B cell (primary cell): ENCODE measurements around the gene SLC27A5. TPM values are rescaled to one million over a fixed set of nuclear protein-coding genes. Genes with fewer than 3 reads are reported as not detected.

ENCODE experiments used
- ATAC-seq: fragments of 200-7000 bp; cut with Tn5 transposase; one replicate; pipeline ENCODE4 v1.10.0; 2021; ENCODE audit warnings: low read depth, mild to moderate bottlenecking, moderate number of reproducible peaks, moderate library complexity
- CTCF ChIA-PET: fragments of 350-600 bp; sonication (Branson Sonifier 250); formaldehyde crosslinking; loops from one replicate; lab custom pipeline; 2021; ENCODE audit warnings: antibody characterized with exemption, inconsistent platforms; lab: Charles Lee
- POLR2A ChIA-PET: fragments of 350-600 bp; sonication (Branson Sonifier 250); formaldehyde crosslinking; loops from one replicate; lab custom pipeline; 2021; ENCODE audit warnings: antibody characterized with exemption; lab: Charles Lee
- DNase-seq: peaks from one replicate; pipeline ENCODE4 v3.0.0; 2013
- H2AFZ ChIP-seq: 2 replicates; pipeline ENCODE4 v1.6.1; 2012; ENCODE audit warnings: mild to moderate bottlenecking, low read depth, low read length; ENCODE audit not compliant: insufficient read depth, poor library complexity, severe bottlenecking
- H3K27ac ChIP-seq, 2 donors: 1 replicate in 1 of 2; 2 replicates in 1 of 2; pipeline ENCODE4 v1.5.1; 2012 to 2013; ENCODE audit warnings: low read length in 2 of 2, mild to moderate bottlenecking in 2 of 2, moderate library complexity in 1 of 2
- H3K27me3 ChIP-seq, 4 experiments: fragments of 200-600 bp in 1 of 4; sonication (generic) in 1 of 4; replicated peaks in 1 of 4; 1 replicate in 2 of 4; 2 replicates in 2 of 4; pipeline versions ENCODE4 v1.6.1 to v1.7.0; 2013 to 2016; ENCODE audit warnings: low read length in 3 of 4, mild to moderate bottlenecking in 2 of 4, mixed read lengths in 1 of 4, moderate library complexity in 1 of 4; ENCODE audit not compliant: insufficient read depth in 4 of 4, control insufficient read depth in 3 of 4; ENCODE audit errors: control extremely low read depth in 1 of 4
- H3K36me3 ChIP-seq, 2 experiments: replicated peaks in 1 of 2; 1 replicate in 1 of 2; 2 replicates in 1 of 2; pipeline versions ENCODE4 v1.6.1 to v1.7.1; 2013; ENCODE audit warnings: low read length in 1 of 2; ENCODE audit not compliant: insufficient read depth in 2 of 2, control insufficient read depth in 1 of 2; ENCODE audit errors: control extremely low read depth in 1 of 2, extremely low read depth in 1 of 2
- H3K4me1 ChIP-seq, 2 donors: fragments of 200-600 bp in 1 of 2; sonication (generic) in 1 of 2; 1 replicate in 1 of 2; 2 replicates in 1 of 2; pipeline versions ENCODE4 v1.5.1 to v1.6.1; 2013 to 2017; ENCODE audit warnings: low read length in 2 of 2; ENCODE audit not compliant: control insufficient read depth in 2 of 2, insufficient read depth in 2 of 2
- H3K4me2 ChIP-seq: replicated peaks from 2 replicates; pipeline ENCODE3; 2012; ENCODE audit warnings: mild to moderate bottlenecking, low read depth, low read length; ENCODE audit not compliant: poor library complexity, severe bottlenecking
- H3K4me3 ChIP-seq, 5 experiments: fragments of 200-600 bp in 1 of 5; sonication (generic) in 1 of 5; 1 replicate in 3 of 5; 2 replicates in 2 of 5; pipeline versions ENCODE4 v1.5.1 to v1.7.0; 2011 to 2016; ENCODE audit warnings: low read length in 4 of 5, mild to moderate bottlenecking in 4 of 5, low read depth in 2 of 5, control low read depth in 1 of 5, moderate library complexity in 1 of 5; ENCODE audit not compliant: insufficient read depth in 1 of 5; ENCODE audit errors: control extremely low read depth in 1 of 5, extremely low read depth in 1 of 5
- H3K79me2 ChIP-seq: fragments of 200-600 bp; sonication (generic); one replicate; pipeline ENCODE4 v1.6.0; 2016; ENCODE audit warnings: low read length; ENCODE audit not compliant: control insufficient read depth, insufficient read depth
- H3K9ac ChIP-seq: fragments of 200-600 bp; sonication (generic); 2 replicates; pipeline ENCODE4 v1.6.1; 2017; ENCODE audit warnings: mild to moderate bottlenecking, low read length, moderate library complexity
- H3K9me3 ChIP-seq, 3 donors: one replicate each; pipeline versions ENCODE4 v1.6.1 to v1.7.1; 2013; ENCODE audit warnings: low read length in 2 of 3; ENCODE audit not compliant: control insufficient read depth in 2 of 3, insufficient read depth in 1 of 3; ENCODE audit errors: control extremely low read depth in 1 of 3
- H4K20me1 ChIP-seq: 2 replicates; pipeline ENCODE4 v1.6.0; 2012; ENCODE audit warnings: mild to moderate bottlenecking, low read length; ENCODE audit not compliant: insufficient read depth, control insufficient read depth, poor library complexity, severe bottlenecking
- H3K27ac Mint-ChIP-seq: one replicate; pipeline ENCODE4 v1.8.0; 2021; ENCODE audit warnings: mixed read lengths
- H3K27me3 Mint-ChIP-seq: one replicate; pipeline ENCODE4 v1.8.0; 2021; ENCODE audit warnings: mixed read lengths
- H3K4me1 Mint-ChIP-seq: one replicate; pipeline ENCODE4 v1.8.0; 2021; ENCODE audit warnings: mixed read lengths
- H3K4me3 Mint-ChIP-seq: one replicate; pipeline ENCODE4 v1.8.0; 2021; ENCODE audit warnings: mixed read lengths
- H3K9me3 Mint-ChIP-seq: one replicate; pipeline ENCODE4 v1.8.0; 2022; ENCODE audit warnings: mixed read lengths; ENCODE audit not compliant: insufficient read depth
- CTCF ChIP-seq: fragments of 200-600 bp; IDR thresholded peaks from one replicate; pipeline ENCODE4 v1.8.0; 2022; ENCODE audit warnings: antibody characterized with exemption, mild to moderate bottlenecking
- EZH2 ChIP-seq: IDR thresholded peaks from 2 replicates; pipeline ENCODE4 v1.6.1; 2012; ENCODE audit warnings: borderline replicate concordance, low read depth, mild to moderate bottlenecking, moderate library complexity, low read length; ENCODE audit not compliant: insufficient read depth, poor library complexity, severe bottlenecking
- WGBS: methylation state at CpG from one replicate; pipeline ENCODE4 v1.1.5; 2013; ENCODE audit warnings: missing lambda C conversion rate; ENCODE audit not compliant: insufficient coverage; 5-methylcytosine and 5-hydroxymethylcytosine counted together
- intact Hi-C: fragments of 100-400 bp; cut with micrococcal nuclease; formaldehyde crosslinking; loops from one replicate; pipeline ENCODE4 v1.10.0; 2022
- polyA plus RNA-seq: library from polyadenylated mRNA; depleted of rRNA; stranded (reverse); fragments of >200 nt; gene quantifications from 2 replicates; pipeline ENCODE4 v1.2.3, GENCODE V29; 2012
- total RNA-seq, 2 donors: library from RNA; stranded (reverse); fragments of 120-200 nt in 1 of 2; gene quantifications; 1 replicate in 1 of 2; 2 replicates in 1 of 2; pipeline versions ENCODE4 v1.2.3 to v1.2.4, GENCODE V29; 2013 to 2022

Gene SLC27A5
- total and polyA plus RNA-seq, 2 donors (not counting 1 experiment from before 2014, with no cell fraction given): 8.9 to 11.8 TPM

GRCh38 chr19:58556622-58557220 is 44.9 kb upstream of the SLC27A5 start:
- ChIA-PET POLR2A (no interaction called here), CTCF (interaction anchor here (1.2 kb wide), 1 partner anchor 36 kb away, joined by 4 read pairs; no protein-coding TSS in a partner anchor)
- Histone ChIP-seq H3K9me3 (peaks cover 0 to 3% (median 0%) of the 10 kb centered on the region in 3 donors), H4K20me1 (peaks cover 9% of the 10 kb centered on the region), H3K36me3 (peaks cover 6 to 24% of the 10 kb centered on the region in 2 experiments), H2AFZ (no peak overlapping the region), H3K4me2 (peak overlapping the region; percentile 97), H3K27ac (peak overlapping the region; percentile 85 to 98), H3K4me3 (no peak overlapping the region), H3K9ac (no peak overlapping the region), H3K79me2 (peaks cover 43% of the 10 kb centered on the region), H3K4me1 (peaks cover 35 to 53% of the 10 kb centered on the region in 2 donors), H3K27me3 (no peaks in the 10 kb centered on the region)
- ATAC-seq: no peak
- Mint-ChIP-seq H3K9me3 (no peaks in the 10 kb centered on the region), H3K27me3 (no peaks in the 10 kb centered on the region), H3K4me1 (peaks cover 68% of the 10 kb centered on the region), H3K4me3 (peak overlapping the region; percentile 96), H3K27ac (peak overlapping the region; percentile 88)
- TF ChIP-seq CTCF: no peak
- no peak for TF ChIP-seq EZH2
- DNase-seq: peak; percentile 31
- 65% methylated on average over 8 of the region's 10 CpGs for WGBS
- intact Hi-C loops: no loop called here
